Activated T-cell treated with anti-CD3 and anti-CD28 coated beads for 48 hours (primary cell): ENCODE measurements around the gene ODF4.
A peak's percentile ranks its signal among the peaks of the same experiment; 100 is the strongest.
"Not testable (repeated sequence)": the region's sequence is repeated elsewhere in the genome, so short reads cannot be mapped to it uniquely, and the experiment has no call there.

Experiments
- DNase-seq: peaks from one replicate; pipeline ENCODE4 v3.0.0-alpha.2; 2020; ENCODE audit warnings: low read depth

Gene ODF4

DNA sequence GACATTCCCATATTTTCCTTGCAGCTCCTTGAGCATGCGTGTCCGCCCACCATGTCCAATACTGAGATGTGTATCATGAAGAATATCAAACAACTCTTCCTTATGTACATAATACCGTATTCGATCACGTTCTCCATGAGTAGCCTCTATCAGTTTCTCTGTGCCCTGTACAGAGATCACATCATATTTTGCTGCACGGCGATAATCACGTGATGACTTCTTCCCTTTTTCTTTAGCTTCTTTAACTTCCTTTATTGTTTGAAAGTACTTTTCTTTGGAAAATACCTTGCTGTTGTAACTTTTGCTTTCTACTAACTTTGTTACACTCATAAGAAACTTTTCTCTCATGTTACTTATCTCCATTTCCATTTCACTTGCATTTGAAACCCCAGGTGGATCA, 30.3 kb downstream of the ODF4 start:
- no peak for DNase-seq

DNA sequence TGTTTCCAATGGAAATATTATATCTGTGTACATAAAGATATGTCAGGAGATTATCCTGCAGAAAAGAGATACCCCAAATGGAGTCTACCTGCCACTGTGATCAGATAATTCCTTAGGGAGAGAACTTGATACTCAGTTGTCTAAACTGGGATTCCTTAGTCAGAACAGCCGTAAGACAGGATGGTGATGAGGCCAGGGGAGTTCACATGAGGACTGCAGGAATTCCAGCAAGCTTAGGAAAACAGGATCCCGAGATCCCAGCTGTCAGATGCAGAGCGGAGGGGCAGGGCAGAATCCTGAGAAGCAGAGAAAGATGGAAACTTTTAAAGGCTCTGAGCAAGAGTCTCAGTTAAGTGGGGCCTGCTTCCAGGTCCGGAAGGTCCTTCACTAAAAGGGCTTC, 32.1 kb downstream of the ODF4 start:
- DNase-seq: no peak

DNA sequence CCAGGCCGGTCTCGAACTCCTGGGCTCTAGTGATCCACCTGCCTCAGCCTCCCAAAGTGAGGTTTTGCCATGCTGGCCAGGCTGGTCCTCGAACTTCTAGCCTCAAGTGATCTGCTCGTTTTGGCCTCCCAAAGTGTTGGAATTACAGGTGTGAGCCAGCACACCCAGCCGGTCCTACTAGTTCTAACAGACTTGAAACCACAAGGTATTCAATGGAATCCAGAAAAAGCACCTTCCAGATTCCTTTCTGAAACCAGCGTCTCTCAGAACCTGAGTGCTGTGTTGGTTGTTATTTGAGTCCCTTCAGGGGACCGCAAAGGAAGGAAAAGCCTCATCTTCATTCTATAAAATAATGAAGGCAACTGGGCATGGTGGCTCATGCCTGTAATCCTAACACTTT, 32.8 kb downstream of the ODF4 start:
- no peak for DNase-seq

DNA sequence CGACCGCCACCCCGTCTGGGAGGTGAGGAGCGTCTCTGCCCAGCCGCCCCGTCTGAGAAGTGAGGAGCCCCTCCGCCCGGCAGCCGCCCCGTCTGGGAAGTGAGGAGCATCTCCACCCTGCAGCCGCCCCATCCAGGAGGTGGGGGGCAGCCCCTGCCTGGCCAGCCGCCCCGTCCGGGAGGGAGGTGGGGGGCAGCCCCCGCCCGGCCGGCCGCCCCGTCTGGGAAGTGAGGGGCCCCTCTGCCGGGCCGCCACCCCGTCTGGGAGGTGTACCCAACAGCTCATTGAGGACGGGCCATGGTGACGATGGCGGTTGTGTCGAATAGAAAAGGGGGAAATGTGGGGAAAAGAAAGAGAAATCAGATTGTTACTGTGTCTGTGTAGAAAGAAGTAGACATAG, 34.2 kb downstream of the ODF4 start:
- DNase-seq: not testable (repeated sequence)

DNA sequence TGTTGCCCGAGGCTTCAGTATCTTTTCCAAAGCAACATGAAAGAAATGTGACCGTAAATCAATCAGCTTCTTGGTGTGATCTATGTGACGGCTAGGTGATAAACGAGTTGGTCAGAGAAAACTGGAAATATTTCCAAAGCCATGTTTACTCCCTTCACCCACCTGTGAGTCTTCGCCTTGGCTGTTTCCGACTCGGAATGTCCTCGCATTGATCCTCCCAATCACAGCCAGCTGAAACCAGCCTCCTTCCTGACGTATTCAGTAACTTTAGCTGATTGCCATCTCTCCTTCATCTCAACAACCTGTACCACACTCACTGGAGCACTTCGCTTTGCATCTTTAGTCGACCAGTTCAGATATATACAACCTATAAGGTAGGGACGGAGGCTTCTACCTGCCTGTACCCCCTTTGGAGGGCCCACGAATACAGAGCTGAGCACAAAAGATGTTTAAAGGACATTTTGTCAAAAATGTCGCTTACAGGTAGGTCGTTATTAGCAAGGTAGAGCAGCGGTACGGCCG, 36.2 kb downstream of the ODF4 start:
- DNase-seq: no peak

DNA sequence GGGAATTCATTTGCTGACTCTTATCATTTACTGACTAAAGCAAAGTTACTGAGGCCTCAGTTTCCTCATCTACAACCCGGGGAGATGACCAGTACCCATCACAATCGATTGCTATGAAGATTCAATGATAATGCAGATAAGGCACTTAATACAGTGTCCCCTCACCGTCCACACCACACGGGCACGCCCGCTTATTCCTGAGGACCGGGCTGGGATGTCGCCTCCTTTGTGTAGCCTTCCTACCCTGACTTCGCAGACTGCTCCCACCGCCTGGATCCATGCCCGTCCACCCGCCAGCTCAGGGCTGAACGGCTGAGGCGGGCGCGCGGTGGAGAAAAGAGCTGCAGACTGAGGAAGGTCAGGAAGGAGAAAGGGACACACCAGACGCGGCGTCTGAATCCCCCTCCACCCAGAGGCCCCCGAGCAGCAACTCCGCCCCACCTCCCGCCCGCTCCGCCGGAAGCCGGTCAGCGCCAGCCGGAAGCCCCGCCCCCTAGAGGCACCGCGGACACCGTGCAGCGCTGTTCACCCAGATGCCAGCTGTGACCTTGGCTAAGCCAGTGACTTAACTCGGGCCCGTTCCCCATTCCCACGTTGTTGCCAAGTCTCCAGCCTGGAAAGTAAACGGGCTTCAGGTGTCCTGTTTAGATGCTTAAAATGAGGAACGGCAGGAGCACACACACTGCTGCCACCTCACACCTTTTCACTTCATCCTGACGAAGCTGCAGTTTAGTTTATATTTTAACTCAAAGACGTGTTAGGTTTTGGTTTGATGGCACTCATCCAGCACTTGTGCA, 36.8 kb downstream of the ODF4 start, which contains the start of gene KRABD2:
Gene KRABD2 (minus strand): TSS at position 434 of the 797 bp plus-strand sequence.
- peak; percentile 90 for DNase-seq

DNA sequence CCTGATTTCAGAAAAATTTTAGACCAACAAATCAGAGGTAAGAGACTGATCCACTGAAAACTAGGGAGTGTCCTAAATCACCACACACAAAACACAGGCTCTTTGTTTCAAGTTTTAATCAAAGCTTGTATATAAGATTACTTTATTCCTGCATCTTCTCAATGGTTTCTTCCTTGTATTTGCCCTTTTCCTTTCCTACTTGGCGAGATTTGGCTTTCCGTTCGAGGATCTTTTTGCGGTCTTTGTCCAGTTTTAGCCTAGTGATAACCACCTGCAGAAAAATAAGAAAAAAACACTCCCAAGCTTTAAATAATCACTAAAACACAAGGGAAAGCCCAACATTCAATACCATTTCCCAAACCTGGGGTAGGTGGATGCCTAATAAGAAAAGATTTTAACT, 37.8 kb downstream of the ODF4 start:
- DNase-seq: no peak

DNA sequence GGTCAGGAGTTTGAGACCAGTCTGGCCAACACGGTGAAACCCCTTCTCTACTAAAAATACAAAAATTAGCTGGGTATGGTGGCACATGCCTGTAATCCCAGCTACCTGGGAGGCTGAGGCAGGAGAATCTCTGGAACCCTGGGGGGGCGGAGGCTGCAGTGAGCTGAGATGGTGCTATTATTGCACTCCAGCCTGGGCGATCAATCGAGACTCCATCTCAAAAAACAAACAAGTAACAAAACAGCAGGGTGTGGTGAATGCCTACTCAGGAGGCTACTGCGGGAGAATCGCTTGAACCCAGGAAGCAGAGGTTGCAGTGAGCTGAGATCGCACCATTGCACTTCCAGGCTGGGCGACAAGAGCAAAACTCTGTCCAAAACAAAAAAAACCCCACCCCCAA, 38.5 kb downstream of the ODF4 start:
- not testable (repeated sequence) for DNase-seq

DNA sequence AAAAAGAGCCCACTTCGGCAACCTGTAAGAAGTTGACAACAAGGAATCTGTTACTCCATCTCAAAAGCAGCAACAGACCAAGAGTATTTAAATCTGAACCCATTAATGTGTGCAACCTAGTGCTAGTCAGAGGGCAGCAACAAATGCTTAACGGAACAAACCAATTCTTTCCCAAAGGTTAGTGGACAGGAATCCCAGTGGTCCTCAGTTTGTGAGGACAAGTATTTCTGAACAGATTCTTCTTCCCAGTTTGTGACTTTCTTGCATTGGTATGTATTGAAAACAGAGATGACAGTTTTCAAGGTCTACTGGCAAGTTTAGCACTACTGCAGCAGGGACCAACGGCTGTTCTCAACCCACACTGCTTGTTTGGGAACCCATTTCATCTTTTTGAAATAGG, 40.4 kb downstream of the ODF4 start:
- DNase-seq: no peak

DNA sequence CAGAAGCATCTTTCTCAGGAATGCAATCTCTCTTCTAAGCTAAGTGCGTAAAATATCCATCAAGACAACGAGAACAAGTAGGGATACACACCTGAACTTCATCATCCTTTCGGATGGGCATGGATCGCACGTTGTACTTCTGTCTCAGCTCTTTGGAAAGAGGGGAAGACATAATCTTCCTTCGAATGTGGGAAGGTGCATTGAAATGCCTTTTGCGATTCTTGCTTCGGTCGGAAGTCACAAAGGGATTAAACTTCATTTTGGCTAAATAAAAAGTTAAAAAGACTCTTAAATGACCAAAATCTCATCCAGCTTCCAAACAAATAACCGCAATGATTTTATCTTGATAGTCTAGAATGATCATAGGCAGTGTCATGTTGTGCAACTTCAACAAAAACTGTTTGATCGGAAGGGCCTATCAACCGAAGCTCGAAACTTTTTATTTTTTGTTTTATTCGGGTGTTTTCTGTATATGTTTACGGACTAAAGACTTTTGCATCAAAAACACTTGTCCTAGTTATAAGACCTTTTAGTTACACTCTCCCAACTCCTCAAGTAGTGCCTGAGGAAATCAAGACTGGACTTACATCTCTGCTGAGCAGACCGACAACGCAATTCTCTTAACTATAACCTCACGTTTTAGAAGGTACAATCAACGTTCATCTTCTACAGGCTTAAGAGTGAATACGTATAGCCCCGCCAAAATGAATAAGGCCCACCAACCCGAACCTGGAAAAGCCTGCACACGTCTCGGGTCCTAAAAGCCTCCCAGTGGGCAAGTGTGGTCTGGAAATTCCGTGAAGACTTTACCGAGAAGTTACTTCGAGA, 42.6 kb downstream of the ODF4 start:
- no peak for DNase-seq

DNA sequence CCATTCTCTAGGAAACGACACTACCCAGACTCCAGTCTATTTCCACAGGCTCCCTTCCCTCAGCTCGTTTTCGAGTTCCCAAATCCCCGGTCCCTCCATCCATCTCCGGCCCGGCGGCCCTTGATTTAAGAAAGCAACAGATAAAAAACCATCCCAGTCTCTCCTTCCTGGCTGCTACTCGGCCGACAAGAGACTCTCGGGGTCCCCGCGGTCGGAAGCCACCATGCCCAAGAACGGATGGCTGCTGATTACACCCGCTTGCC, 43.2 kb downstream of the ODF4 start:
- no peak for DNase-seq

DNA sequence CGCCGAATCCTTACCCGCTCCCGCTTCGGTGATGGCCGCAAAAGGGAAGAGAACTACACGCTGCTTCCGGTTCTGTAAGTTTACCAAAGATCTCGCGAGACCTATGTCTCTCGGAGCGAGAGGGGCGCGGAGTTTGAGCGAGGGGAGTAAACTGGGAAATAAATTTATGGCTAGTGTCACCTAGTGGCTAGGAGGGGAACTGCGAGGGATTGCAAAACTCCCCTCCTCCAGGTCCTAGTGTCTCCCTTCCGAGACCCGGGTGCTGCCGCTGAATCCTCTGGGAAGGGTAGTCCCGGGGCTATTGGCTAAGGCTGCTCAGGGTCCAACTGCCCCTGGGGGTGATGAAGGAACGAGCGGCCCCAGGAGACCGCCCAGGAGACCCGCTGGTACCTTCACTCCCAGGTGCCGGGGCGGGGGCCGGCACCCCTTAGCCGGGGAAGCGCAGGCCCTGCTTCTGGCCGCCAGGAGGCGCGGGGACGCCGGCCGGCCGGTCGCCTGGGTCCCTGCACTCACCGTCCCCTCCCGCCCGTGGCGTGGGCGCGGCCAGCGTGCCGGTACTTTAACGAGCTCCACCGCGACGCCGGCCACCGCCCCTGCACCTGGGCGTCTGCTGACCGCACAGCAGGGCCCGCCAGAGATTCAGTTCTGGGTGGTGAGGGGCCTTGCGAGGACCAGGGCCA, 43.6 kb downstream of the ODF4 start, which contains the start of gene RPL26:
Gene RPL26 (minus strand): TSS at position 51 of the 680 bp plus-strand sequence. CDS start 883 bp downstream, outside the sequence.
- DNase-seq: peak; percentile 88

DNA sequence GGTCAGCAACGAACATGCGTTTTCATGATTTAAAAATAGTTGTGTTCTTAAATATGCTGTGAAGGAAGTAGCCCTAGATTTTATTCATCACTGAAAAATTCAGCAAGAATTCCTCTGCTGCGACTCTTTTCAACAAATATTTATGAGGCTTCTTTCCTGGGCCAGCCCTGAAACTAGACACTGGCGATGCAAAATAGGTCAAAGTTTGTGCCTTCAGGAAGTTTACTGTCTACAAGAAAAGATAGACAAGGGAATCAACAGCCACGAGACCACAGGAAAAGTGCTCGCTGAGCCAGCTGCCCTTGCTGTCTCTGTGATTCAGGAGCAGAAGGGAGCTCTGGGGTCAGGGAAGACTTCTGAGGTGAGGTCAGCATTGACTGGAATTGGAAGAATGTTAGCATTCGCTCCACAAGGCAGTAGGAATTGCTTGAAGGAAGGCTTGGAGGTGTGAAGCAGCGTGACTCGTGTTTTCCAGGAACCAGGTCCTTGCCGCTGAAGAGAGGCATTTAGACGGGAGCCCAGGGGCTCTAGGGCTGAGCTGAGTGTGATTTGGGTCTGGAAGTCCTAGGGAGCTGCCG, 45.2 kb downstream of the ODF4 start:
- no peak for DNase-seq

DNA sequence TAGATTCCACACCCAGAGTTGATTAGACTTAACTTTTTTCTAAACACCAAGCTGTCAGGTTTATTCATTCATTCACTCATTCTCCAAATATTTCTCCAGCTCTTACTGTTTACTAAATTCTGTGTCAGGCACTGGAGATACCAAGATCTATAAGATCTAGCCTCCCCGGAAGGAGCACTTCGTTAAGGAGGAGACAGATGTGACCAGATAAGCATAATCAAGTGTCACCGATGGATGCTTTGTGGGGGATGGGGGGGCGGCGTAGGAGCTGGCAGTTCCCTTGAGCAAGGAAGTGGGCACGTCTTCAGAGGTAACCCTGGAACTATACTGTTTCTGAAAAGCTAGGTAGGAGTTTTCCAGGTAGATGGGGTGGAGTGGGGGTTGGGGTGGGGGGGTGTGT, 47.2 kb downstream of the ODF4 start:
- DNase-seq: no peak

DNA sequence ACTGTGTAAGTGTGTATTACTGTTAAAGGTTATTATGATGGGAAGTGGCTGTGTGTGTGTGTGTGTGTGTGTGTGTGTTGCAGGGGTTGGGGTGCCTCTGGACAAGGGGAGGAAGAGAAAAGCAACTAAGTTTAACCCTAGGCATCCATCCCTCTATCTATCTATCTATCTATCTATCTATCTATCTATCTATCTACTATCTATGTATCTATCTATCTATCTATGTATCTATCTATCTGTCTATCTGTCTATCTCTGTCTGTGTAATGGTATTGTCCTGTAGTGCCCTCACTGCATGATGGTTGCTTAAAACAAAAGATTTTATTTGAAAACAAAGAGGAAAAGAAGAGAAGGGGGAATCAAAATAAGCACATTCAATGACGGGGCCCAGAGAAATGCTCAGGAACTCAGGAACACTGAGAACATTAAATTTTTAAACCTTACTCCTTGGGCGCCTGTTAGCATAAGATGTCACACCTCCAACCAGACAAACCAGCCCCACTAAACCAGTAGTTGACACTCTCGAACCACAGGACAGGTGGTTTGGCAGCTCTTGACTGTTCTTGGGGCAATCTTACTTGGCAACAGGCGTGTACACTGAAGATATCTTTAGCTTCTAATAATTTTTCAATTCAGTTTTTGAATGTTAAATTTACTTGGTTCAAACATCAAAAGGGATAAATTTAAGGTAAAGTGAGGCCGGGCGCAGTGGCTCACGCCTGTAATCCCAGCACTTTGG, 48.4 kb downstream of the ODF4 start:
- no peak for DNase-seq

DNA sequence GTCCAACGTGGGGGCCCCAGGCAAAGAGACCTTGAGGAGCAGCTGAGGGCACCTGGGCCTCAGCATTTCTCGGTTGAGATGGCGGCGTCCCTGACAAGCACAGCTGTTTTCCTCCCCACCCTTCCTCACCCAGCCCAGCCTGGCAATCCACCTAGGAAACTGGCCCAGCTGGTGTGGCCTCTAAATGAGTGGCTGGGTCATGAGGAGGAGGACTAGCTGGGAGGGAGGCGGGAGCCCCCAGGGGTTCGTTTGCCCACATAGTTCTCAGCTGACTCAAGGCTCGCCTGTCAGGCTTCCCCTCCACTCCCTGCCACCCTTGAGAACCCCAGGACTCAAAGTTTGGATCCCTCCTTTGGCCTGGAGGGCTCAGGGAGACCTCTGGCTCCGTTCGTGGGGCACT, 52.1 kb downstream of the ODF4 start:
- DNase-seq: no peak

DNA sequence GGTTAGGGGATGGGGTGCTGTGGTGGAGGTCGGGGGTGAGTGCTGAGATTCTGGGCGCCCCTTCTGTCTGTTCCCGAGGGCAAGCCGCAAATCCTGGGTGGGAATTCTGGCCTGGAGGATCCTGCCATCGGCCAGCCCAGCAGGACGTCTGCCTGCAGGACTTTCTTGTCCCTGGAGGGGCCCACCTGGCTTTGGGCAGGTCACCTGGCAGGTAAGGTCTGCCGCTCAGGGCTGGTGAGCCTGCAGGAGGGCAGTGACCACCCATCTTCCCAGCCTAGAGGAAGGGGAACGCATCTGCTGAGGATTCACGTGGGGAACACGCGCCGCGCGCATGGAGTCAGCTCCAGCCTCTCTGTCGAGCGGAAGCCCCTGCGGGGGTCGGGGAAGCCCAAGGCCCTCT, 52.6 kb downstream of the ODF4 start:
- no peak for DNase-seq

DNA sequence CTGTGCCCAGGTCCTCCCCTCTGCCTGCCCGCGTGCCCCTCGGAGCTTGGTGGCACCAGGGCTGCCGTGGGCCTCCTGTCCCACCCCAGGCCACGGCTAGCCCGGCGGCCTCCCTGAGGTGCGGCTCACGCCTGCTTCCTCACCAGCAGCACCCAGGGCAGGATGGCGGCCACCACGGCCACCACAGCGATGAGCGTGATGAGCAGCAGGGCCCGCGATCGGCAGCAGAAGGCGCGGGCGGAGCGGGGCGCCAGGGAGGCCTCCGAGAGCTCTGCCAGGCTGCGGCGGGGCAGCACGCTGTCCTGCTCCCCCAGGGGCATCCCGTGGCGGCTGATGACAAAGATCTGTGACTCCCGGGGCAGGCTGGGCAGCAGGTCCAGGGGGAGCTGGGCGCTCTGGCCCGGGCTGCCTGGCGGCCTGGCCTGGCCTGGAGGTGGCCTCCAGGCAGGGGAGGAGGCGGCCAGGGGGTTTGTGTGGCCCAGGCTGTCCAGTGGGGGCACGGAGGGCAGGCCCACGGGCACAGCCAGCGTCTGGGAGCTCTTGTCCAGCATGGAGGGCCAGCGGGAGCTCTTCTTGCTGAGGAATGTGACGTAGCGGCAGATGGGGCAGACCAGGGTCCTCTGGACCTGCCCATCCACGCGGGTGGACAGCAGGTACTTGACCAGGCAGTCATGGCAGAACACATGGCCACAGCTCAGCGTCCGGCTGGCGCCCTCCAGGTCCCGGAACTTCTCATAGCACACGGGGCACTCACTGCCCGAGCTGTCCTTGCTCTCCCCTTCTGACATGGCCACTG, 53.2 kb downstream of the ODF4 start:
- no peak for DNase-seq

DNA sequence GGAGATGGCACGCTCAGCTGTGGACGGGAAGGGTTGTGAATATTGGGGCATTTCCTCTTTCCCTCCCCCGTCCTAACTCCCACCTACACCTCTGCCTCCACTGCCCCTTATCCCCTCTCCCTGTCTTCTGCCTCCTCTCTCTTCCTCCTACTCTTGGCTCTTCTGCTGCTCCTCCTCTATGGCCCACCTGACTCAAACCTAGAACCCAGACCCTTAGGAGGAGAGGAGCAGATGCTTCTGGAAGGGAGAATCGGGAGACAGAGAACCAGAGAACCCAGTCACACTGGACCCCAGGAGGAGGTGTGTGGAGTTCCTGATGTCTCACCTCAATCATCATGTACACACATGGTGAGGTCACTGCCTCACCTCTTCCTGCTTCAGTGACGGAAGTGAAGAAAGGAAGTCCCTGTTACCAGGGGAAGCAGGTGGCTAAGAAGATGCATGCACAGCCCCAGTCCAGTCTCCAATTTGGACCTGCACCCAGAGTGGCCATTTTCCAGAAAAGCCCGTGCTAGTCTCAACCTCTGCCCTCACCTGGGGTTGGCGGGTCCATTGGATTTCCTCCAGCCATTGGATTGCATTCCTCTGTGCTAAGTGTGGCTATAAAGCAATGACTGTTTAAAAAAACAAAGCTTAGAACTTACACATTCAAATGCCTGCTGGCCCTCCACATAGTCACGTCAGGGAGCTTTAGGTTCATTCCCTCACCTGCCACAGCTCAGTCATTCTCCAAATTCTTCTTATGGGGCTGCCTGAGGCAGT, 54.0 kb downstream of the ODF4 start:
- no peak for DNase-seq

DNA sequence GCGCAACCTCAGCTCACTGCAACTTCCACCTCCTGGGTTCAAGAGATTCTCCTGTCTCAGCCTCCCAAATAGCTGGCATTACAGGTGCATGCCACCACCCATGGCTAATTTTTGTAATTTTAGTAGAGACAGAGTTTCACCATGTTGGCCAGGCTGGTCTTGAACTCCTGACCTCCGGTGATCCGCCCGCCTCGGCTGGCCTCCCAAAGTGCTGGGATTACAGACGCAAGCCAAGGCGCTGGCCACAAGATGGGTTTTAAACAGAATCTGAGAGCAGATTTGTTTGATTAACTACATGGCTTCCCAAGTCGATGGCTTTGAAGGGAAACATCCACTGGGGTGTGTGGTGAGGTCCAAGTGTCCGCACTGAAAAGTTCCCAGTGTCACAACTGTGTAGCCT, 54.9 kb downstream of the ODF4 start:
- DNase-seq: not testable (repeated sequence)
